ENCODE data around the gene SUPT20HL1.
"Not testable (repeated sequence)": the region's sequence is repeated elsewhere in the genome, so short reads cannot be mapped to it uniquely, and the experiment has no call there.

Gene SUPT20HL1

GRCh38 chrX:24364851-24365538 lies 4.6 kb downstream of the SUPT20HL1 start:
- TF ChIP-seq ISL1 (CRISPR knock-in tag; IDR thresholded peaks at IDR 0.05) (no peak), CSRNP3 (CRISPR knock-in tag; IDR thresholded peaks at IDR 0.05) (no peak), ZC3H10 (CRISPR knock-in tag; IDR thresholded peaks at IDR 0.05) (no peak), ZNF8 (CRISPR knock-in tag; IDR thresholded peaks at IDR 0.05) (no peak), PATZ1 (CRISPR knock-in tag; IDR thresholded peaks at IDR 0.05; ENCODE audit: borderline replicate concordance) (no peak), ESRRG (CRISPR knock-in tag; IDR thresholded peaks at IDR 0.05) (no peak), ZFP30 (CRISPR knock-in tag; IDR thresholded peaks at IDR 0.05) (no peak)
- ATAC-seq, result no peak

GRCh38 chrX:24366762-24367400 lies 6.4 kb downstream of the SUPT20HL1 start:
- not testable (repeated sequence) for ATAC-seq

- no peak for ATAC-seq
- TF ChIP-seq GLIS3 (CRISPR knock-in tag; IDR thresholded peaks at IDR 0.05), result no peak
- no peak for TF ChIP-seq ZFP3 (CRISPR knock-in tag; IDR thresholded peaks at IDR 0.05)
- TF ChIP-seq OSR1 (CRISPR knock-in tag; IDR thresholded peaks at IDR 0.05), result no peak
- no peak for TF ChIP-seq PATZ1 (CRISPR knock-in tag; IDR thresholded peaks at IDR 0.05; ENCODE audit: borderline replicate concordance)
- TF ChIP-seq ZNF565 (CRISPR knock-in tag; conservative IDR thresholded peaks at IDR 0.05; ENCODE audit: low read depth), result no peak
- no peak for TF ChIP-seq RARB (CRISPR knock-in tag; IDR thresholded peaks at IDR 0.05)
Observed at GRCh38 chrX:24369816-24370215, 9.4 kb downstream of the SUPT20HL1 start.

- ATAC-seq, result peak; percentile 89
- TF ChIP-seq GLIS3 (CRISPR knock-in tag; IDR thresholded peaks at IDR 0.05) (no peak), ZFP3 (CRISPR knock-in tag; IDR thresholded peaks at IDR 0.05) (no peak), BACH2 (CRISPR knock-in tag; IDR thresholded peaks at IDR 0.05; ENCODE audit: borderline replicate concordance) (no peak), PATZ1 (CRISPR knock-in tag; IDR thresholded peaks at IDR 0.05; ENCODE audit: borderline replicate concordance) (no peak), TCF4 (CRISPR knock-in tag; IDR thresholded peaks at IDR 0.05; ENCODE audit: borderline replicate concordance) (no peak), ESRRG (CRISPR knock-in tag; IDR thresholded peaks at IDR 0.05) (no peak), ZNF70 (CRISPR knock-in tag; IDR thresholded peaks at IDR 0.05) (no peak), ZNF565 (CRISPR knock-in tag; conservative IDR thresholded peaks at IDR 0.05; ENCODE audit: low read depth) (no peak), TSHZ2 (CRISPR knock-in tag; IDR thresholded peaks at IDR 0.05) (no peak), TOX (CRISPR knock-in tag; IDR thresholded peaks at IDR 0.05; ENCODE audit: borderline replicate concordance) (no peak), ZC3H10 (CRISPR knock-in tag; IDR thresholded peaks at IDR 0.05) (no peak), POU6F1 (CRISPR knock-in tag; IDR thresholded peaks at IDR 0.05; ENCODE audit: borderline replicate concordance, low read depth) (no peak), ISL1 (CRISPR knock-in tag; IDR thresholded peaks at IDR 0.05) (no peak)
Observed at GRCh38 chrX:24371391-24371972, 11.0 kb downstream of the SUPT20HL1 start.
